GM12874 (cell line): ENCODE data around the gene SACS.

Experiments
- TF ChIP-seq, protein P1 (sequence below): IDR thresholded peaks from 2 replicates; pipeline ENCODE4 v1.5.1; 2011; ENCODE audit warnings: low read depth, mild to moderate bottlenecking, control low read depth, low read length, moderate library complexity; ENCODE audit not compliant: insufficient read depth

The SACS gene

GRCh38 chr13:23323946-23324709 is 109.4 kb downstream of the SACS start:
- TF ChIP-seq, protein P1, sequence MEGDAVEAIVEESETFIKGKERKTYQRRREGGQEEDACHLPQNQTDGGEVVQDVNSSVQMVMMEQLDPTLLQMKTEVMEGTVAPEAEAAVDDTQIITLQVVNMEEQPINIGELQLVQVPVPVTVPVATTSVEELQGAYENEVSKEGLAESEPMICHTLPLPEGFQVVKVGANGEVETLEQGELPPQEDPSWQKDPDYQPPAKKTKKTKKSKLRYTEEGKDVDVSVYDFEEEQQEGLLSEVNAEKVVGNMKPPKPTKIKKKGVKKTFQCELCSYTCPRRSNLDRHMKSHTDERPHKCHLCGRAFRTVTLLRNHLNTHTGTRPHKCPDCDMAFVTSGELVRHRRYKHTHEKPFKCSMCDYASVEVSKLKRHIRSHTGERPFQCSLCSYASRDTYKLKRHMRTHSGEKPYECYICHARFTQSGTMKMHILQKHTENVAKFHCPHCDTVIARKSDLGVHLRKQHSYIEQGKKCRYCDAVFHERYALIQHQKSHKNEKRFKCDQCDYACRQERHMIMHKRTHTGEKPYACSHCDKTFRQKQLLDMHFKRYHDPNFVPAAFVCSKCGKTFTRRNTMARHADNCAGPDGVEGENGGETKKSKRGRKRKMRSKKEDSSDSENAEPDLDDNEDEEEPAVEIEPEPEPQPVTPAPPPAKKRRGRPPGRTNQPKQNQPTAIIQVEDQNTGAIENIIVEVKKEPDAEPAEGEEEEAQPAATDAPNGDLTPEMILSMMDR: no peak

- TF ChIP-seq, protein P1: no peak
Observed at GRCh38 chr13:23322353-23323336, 110.9 kb downstream of the SACS start.

- TF ChIP-seq, protein P1: no peak
Observed at GRCh38 chr13:23321535-23322241, 111.8 kb downstream of the SACS start.

- TF ChIP-seq, protein P1: no peak
Observed at GRCh38 chr13:23320926-23321534, 112.5 kb downstream of the SACS start.

GRCh38 chr13:23319883-23320224 is 113.6 kb downstream of the SACS start:
- TF ChIP-seq, protein P1: no peak

DNA sequence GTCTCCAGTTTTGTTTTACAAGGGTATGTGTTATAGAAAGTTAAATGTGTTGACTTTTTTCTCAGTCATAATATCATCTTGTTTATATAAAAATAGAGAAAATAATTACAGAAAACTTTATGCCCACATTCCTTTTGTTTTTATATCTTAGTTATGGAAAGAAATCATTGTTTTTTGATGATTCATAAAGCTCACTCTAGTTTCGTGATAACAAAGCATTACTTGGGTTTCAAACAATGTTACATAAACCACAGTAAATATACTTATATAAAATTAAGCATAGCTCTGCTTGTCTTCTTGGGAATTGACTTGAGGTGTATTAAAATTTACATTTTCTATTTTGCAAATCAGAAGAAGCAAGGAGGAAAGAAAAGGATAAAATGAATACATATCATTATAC is 140.9 kb downstream of the SACS start:
- TF ChIP-seq, protein P1: no peak
